GM18511 (cell line): ENCODE measurements around the gene NHLRC2.

Experiments used
- ATAC-seq: cut with Tn5 transposase; IDR thresholded peaks from one replicate; pipeline ENCODE4 v1.9.1; 2021; ENCODE audit warnings: mild to moderate bottlenecking, moderate library complexity; ENCODE audit not compliant: unreplicated experiment

The NHLRC2 gene

DNA sequence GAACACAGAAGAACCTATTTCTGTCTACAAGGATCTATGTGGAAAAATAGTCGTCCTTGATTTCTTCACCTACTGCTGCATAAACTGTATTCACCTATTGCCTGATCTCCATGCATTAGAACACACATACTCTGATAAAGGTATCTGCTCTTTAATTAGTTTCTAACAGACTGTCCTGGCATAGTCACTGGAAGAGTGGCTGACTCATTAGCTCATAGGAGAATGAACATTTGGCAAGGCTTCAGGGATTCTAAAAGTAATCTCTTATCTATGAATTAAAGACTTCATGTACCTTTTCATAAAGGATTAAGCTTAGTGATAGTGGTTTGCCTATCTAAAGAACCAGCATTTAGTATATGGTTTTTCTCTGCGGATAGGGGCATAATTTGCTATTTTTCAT is 4.1 kb downstream of the NHLRC2 start:
- ATAC-seq: no peak

DNA sequence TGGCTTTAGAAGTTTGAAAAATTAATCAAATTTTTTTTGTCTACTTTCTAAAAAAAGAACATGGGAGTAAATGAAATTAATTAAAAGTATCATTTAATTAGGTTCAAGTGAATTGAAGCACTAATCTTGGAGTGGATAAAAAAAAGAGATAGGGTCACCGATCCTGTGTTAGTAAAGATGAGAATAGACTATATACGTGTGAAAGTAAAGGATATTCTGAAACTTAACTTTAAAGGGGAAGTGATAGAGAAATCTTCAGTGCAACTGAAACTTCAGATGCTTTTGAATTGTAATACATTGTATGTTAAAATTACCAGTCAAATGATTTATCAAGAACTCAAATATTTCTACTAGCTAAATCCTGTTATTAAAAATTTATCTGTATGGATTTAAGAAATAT is 4.8 kb downstream of the NHLRC2 start:
- ATAC-seq: peak; percentile 57

GRCh38 chr10:113865901-113866300 is 11.4 kb downstream of the NHLRC2 start:
- no peak for ATAC-seq

- ATAC-seq: no peak
Observed at GRCh38 chr10:113866551-113867394, 12.3 kb downstream of the NHLRC2 start.

- ATAC-seq: no peak
Observed at GRCh38 chr10:113867904-113868303, 13.4 kb downstream of the NHLRC2 start.

- no peak for ATAC-seq
Observed at GRCh38 chr10:113869789-113870188, 15.3 kb downstream of the NHLRC2 start.

GRCh38 chr10:113872139-113873030 is 17.9 kb downstream of the NHLRC2 start:
- no peak for ATAC-seq

DNA sequence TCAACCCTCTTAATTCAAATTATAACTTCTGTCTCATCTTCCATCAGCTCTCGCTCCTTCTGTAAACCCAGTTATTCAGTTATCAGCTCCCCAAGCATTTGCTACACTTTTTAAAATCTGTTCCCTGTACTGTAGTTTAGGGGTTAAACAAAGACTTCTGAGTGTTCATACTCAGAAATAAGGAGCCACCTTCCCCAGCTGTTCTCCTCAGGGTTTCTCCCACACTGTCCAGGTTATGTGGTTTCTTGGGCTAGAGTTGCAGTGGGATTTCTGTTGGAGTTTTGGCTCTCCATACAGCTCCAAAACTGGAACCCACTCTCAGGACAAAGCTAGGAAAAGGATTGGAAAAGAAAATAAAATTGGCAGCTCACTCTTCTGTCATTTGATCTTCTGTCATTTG is 20.8 kb downstream of the NHLRC2 start:
- no peak for ATAC-seq

GRCh38 chr10:113876461-113876860 is 22.0 kb downstream of the NHLRC2 start:
- ATAC-seq: no peak

- peak; percentile 91 for ATAC-seq
Observed at GRCh38 chr10:113879691-113880090, 25.2 kb downstream of the NHLRC2 start.

GRCh38 chr10:113880236-113880635 is 25.8 kb downstream of the NHLRC2 start:
- no peak for ATAC-seq

DNA sequence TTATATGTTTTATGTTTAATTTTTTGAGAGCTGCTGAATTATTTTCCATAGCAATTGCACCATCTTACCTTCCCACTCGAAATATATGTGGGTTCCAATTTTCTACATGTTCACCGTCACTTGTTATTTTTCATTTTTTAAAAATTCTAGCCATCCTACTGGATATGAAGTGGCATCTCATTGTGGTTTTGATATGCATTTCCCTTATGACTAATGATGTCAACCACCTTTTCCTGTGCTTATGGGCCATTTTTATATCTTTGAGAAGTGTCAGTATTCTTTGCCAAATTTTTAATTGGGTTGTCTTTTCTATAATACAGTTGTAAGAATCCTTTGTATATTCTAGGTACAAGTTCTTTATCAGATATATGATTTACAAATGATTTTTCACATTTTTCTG is 27.8 kb downstream of the NHLRC2 start:
- no peak for ATAC-seq

DNA sequence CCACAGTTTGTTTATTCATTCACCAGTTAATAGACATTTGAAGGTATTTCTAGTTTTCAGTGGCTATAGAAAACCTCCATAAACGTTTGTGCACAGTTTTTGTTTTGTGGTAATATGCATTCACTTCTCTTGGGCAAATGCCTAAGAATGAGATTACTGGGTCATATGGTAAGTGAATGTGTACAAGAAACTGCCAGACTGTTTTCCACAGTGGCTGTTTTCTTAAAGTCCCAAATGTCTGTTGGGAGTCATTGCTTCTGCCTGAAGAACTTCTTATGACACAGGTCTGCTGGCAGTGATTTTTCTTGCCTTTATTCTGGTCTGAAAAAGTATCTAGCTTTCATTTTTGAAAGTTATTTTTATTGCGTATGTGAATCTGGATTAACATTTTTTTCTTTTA is 35.5 kb downstream of the NHLRC2 start:
- no peak for ATAC-seq

GRCh38 chr10:113890769-113891168 is 36.3 kb downstream of the NHLRC2 start:
- ATAC-seq: no peak

DNA sequence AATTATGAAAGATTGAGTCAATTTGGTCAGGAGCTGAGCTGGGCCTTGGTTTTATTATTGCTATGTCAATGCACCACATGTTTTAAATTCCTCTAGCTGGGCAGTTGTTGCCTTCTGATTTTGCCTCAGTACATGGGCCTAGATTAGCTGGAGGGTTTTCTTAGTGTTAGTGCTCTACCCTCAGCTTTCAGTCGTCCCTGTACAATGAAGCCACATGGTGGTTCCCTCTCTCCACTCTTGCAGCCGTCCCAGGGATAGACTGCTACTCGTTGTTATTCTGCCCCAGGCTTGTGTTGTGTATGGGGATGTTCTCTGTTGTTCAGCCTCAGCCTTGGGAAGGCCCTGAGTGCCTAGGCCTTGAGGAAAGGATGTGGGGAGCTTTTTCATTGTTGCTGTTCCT is 37.0 kb downstream of the NHLRC2 start:
- no peak for ATAC-seq

DNA sequence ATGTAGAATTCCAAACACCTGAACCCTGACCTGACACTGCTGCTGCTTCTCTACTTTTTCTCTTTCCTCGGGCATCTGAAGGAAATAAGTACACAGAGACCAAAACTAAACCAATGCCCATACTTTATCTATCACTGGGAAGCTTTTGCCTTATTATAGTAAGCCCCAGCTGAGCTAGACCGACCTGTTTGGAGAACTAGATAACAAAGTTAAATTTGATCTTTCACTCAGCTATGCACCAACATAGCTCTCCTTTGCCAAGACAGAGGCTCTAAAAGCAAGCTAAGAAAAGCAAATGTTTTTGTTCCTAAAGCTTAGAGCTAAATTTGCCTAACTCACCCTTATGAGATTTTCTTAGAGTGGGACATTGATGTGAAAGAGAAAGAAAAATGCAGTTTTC is 39.1 kb downstream of the NHLRC2 start:
- ATAC-seq: no peak

DNA sequence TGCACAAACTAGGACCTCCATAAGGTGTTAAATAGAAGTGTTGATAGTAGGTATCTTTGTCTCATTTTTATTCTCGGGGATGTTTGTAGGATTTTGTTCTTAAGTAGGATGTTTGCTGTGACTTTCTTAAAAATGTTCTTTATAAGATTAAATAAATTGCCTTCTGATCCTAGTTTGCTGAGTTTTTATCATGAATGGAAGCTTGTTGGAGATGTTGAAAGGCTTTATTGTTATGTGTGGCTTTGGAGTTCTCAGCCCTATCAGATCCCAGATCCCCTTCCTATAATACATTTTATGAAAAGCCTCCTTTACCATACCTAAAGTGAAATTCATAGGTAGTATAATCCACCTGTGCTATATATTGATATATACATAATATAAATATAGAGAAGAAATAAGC is 40.1 kb downstream of the NHLRC2 start:
- ATAC-seq: no peak

- ATAC-seq: no peak
Observed at GRCh38 chr10:113895018-113895417, 40.6 kb downstream of the NHLRC2 start.

- ATAC-seq: no peak
Observed at GRCh38 chr10:113897693-113898618, 43.5 kb downstream of the NHLRC2 start.

DNA sequence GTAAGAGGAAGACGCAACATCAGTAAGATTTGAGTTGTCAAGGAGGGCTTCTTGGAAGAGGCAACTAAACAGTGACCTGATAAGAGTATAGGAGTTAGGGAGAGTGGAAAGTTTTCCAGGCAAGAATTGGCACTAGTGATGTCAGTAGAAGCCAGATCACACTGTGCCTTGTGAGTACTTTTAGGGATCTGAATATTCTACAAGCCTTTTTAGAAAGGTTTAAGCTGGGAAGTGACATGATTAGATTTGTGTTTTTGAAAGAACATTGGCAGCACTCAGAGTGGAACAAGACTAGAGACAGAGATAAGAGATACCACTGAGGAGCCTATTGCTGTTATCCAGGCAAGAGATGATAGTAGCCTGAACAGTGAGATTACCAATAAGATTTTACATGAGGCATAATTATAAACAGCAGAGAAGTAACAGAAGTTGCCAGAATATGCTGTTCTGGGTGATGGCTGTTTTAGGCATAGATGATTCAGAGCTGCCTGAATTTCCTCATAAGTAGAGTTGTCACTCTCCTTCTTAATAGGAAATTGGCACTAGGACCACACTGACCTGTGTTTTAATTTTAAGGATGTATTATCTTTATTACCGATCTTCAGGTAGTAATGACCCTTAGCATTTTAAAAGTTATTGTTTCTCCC is 45.6 kb downstream of the NHLRC2 start:
- ATAC-seq: no peak
